Measurements from ENCODE around the gene BRD3.

BRD3 gene

DNA sequence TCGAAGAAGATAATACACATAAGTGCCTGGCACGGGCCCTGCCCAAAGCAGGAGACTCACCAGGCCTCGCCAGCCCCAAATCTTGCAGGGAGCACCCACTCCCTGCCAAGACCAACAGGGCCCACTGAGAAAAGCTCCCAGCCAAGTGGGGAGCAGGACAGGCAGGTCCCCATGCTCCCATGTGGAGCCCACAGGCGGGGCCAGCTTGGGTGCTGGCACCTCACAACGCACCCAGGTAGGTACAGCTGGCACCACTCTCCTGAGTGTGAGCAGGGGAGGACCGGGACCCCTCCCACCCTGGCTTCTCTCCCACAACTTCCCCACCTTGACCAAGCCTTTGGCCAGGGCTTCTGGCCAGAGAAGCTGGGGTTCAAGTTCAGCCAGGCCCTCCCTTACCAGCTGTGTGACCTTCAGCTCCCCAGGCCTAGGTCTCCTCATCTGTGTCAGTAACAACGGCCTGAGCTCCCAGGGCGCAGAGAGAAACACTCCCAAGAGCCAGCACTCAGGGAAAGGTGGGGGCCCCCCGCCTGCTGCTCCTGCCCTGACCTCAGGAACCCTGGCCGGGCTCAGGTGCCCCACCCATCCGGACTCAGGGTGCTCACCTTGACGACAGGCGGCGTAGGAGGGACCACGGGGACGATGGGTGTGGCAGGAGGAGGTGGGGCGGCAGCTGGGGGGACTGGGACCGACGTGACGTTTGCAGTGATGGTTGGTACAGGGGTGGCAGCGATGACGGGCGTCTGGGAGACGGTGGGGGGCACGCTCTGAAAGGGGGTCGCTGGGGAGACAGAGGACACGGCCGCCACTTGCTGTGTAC is 17.8 kb downstream of the BRD3 start:
- TF ChIP-seq CTCF (IDR thresholded peaks at IDR 0.05; ENCODE audit: low read depth, low read length): no peak

DNA sequence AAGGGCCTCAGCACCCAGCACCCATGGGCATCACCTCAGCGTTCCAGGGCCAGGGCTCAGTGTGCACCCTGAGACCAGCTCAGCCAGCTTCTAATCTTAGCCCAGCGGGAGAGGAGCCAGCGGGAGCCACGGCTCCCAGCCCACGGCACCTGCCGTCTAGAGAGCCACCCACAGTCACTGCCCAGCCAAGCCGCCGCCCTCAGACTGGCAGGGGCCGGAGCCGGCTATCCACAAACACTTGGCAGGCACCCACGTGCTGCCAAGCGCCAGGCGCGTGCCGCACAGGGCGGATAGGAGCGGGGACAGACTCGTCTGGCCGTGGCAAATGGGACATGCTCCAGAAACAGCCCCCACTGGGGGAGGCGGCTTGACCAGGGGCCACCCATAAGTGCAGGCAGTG is 18.6 kb downstream of the BRD3 start:
- no peak for TF ChIP-seq CTCF (IDR thresholded peaks at IDR 0.05; ENCODE audit: low read depth, low read length)
- in situ Hi-C loops (cut with HindIII; ENCODE audit: low sequenced_read_pairs): no loop called here
- no peak overlapping the region for H3K4me3 ChIP-seq (ENCODE audit: low read depth, low read length)
- DNase-seq (ENCODE audit: low read depth, low spot score): no peak

More for the DNA sequence above, 17.8 kb downstream of the BRD3 start:
- DNase-seq (ENCODE audit: low read depth, low spot score): no peak
- H3K4me3 ChIP-seq (ENCODE audit: low read depth, low read length): no peak overlapping the region
- in situ Hi-C loops (cut with HindIII; ENCODE audit: low sequenced_read_pairs): no loop called here

DNA sequence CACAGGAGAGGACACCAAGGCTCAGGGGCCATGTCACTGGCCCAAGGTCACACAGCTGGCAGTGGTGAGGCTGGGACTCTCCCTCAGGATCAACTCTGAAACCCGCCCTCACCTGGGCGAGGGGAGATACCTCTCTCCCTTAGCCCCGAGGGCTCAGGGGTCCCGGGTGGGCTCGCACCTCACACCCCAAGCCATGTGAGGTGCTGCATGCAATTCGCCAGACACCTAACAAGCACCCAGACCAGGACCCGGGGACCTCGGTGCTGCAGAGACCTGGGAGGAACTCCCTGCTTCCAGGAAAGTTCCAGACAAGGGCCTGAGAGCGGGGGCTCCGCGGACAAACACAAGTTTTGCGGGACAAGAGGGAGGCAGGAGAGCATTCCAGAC is 19.3 kb downstream of the BRD3 start:
- H3K4me3 ChIP-seq (ENCODE audit: low read depth, low read length): no peak overlapping the region
- in situ Hi-C loops (cut with HindIII; ENCODE audit: low sequenced_read_pairs): no loop called here
- TF ChIP-seq CTCF (IDR thresholded peaks at IDR 0.05; ENCODE audit: low read depth, low read length): no peak
- no peak for DNase-seq (ENCODE audit: low read depth, low spot score)

DNA sequence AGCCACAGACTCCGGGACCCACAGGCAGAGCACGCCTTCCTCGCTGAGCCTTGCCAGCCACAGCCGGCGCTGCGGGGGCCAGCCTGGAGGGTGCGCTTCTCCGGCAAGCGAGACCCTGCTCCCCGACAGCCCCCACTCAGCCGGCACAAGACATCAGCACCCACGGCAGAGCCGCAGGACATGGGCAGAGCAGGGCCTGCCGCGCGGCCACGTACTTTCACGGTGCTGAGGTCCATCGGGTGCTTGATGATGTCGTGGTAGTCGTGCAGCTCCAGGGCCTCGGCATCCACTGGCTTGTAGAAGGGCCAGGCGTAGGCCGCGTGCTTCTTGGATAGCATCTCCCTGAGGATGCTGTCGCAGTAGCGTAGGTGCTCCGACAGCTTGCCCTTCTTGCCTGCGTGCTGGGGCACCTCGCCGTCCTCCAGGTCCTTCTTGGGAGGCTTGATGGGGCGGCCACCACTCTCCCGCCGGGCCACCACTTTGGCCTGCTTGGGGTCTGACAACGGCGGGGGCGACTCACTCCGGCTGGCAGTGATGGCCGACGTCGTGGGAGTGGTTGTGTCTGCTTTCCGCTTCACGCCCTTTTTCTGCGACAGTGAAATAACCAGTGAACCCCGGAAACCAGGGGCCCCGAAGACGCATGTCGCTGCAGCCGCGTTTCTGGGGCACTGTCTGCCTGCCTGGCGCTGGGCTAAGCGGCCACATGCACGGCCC is 19.8 kb downstream of the BRD3 start:
- TF ChIP-seq CTCF (IDR thresholded peaks at IDR 0.05; ENCODE audit: low read depth, low read length): no peak
- DNase-seq (ENCODE audit: low read depth, low spot score): no peak
- in situ Hi-C loops (cut with HindIII; ENCODE audit: low sequenced_read_pairs): no loop called here
- no peak overlapping the region for H3K4me3 ChIP-seq (ENCODE audit: low read depth, low read length)

GRCh38 chr9:134046894-134047681 is 20.7 kb downstream of the BRD3 start:
- DNase-seq (ENCODE audit: low read depth, low spot score): no peak
- no peak for TF ChIP-seq CTCF (IDR thresholded peaks at IDR 0.05; ENCODE audit: low read depth, low read length)
- no peak overlapping the region for H3K4me3 ChIP-seq (ENCODE audit: low read depth, low read length)
- in situ Hi-C loops (cut with HindIII; ENCODE audit: low sequenced_read_pairs): no loop called here

DNA sequence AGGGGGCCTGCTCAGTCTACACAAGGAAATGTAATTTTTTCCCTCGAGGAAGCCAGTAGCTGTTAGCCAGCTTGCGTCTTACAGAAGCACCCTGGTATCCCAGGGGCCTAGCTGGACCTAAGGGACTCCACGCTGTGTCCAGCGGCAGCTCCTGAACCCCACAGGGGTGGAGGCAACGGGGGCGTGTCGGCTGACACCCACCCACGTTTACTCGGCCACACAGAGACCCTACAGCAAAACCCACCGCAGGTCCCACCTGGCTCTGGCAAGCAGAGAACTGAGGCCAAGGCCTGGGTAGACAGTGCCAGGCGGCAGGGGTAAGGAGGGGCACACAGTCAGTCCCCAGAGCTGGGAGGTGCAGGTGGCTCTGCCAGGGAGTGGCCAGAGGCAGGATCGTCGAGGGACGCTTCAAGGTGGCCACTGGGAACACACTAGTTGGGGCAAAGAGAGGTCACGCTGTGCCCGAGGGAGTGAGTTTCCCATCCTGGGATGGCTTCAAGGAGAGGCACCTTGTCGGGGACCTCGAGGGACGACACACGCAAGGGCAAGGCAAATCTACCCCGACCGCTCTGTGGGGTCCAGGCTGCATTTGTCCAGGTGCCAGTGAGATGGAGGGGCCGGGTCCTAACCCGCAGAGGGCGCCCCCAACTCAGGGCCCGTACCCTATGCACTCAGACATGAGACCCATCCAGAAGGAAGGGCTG is 21.8 kb downstream of the BRD3 start:
- H3K4me3 ChIP-seq (ENCODE audit: low read depth, low read length): no peak overlapping the region
- no peak for TF ChIP-seq CTCF (IDR thresholded peaks at IDR 0.05; ENCODE audit: low read depth, low read length)
- in situ Hi-C loops (cut with HindIII; ENCODE audit: low sequenced_read_pairs): no loop called here
- DNase-seq (ENCODE audit: low read depth, low spot score): no peak
